T-helper 9 cell (primary cell): Measurements from ENCODE around the gene PAX8.
A peak's percentile ranks its signal among the peaks of the same experiment; 100 is the strongest.
"Not testable (repeated sequence)": the region's sequence is repeated elsewhere in the genome, so short reads cannot be mapped to it uniquely, and the experiment has no call there.

Source experiments
- DNase-seq: peaks from one replicate; pipeline ENCODE4 v3.0.0-alpha.2; 2020
- total RNA-seq, 2 donors: gene quantifications; one replicate each; lab custom pipeline; 2026; lab: John Stamatoyannopoulos, UW

Gene PAX8
- total RNA-seq = 0 to 1.5 reads per million in 2 donors

GRCh38 chr2:113278742-113279139, at the start of gene PAX8:
Gene PAX8 (minus strand): TSS chr2:113278921. CDS start chr2:113278394, 527 bp downstream.
- no peak for DNase-seq

GRCh38 chr2:113328043-113328442, 49.3 kb upstream of the PAX8 start:
- DNase-seq = no peak

- not testable (repeated sequence) for DNase-seq
Measured at GRCh38 chr2:113325161-113325731, 46.5 kb upstream of the PAX8 start.

GRCh38 chr2:113324684-113325160, 46.0 kb upstream of the PAX8 start:
- DNase-seq = peak; percentile 23

- not testable (repeated sequence) for DNase-seq
Measured at GRCh38 chr2:113323129-113323528, 44.4 kb upstream of the PAX8 start.

GRCh38 chr2:113320106-113320505, 41.4 kb upstream of the PAX8 start:
- DNase-seq = not testable (repeated sequence)

- not testable (repeated sequence) for DNase-seq
Measured at GRCh38 chr2:113318941-113319340, 40.2 kb upstream of the PAX8 start.

GRCh38 chr2:113316085-113316484, 37.4 kb upstream of the PAX8 start:
- no peak for DNase-seq

GRCh38 chr2:113314663-113315062, 35.9 kb upstream of the PAX8 start:
- DNase-seq = not testable (repeated sequence)

- DNase-seq = not testable (repeated sequence)
Measured at GRCh38 chr2:113314176-113314575, 35.5 kb upstream of the PAX8 start.

- not testable (repeated sequence) for DNase-seq
Measured at GRCh38 chr2:113311781-113312180, 33.1 kb upstream of the PAX8 start.

GRCh38 chr2:113311191-113311590, 32.5 kb upstream of the PAX8 start:
- not testable (repeated sequence) for DNase-seq

- no peak for DNase-seq
Measured at GRCh38 chr2:113309655-113310387, 31.1 kb upstream of the PAX8 start.

GRCh38 chr2:113308784-113309183, 30.1 kb upstream of the PAX8 start:
- DNase-seq = not testable (repeated sequence)

- DNase-seq = not testable (repeated sequence)
Measured at GRCh38 chr2:113306207-113306606, 27.5 kb upstream of the PAX8 start.

- DNase-seq = not testable (repeated sequence)
Measured at GRCh38 chr2:113305749-113306148, 27.0 kb upstream of the PAX8 start.

- no peak for DNase-seq
Measured at GRCh38 chr2:113305146-113305545, 26.4 kb upstream of the PAX8 start.

GRCh38 chr2:113304702-113305101, 26.0 kb upstream of the PAX8 start:
- no peak for DNase-seq

GRCh38 chr2:113302216-113302980, 23.7 kb upstream of the PAX8 start:
- DNase-seq = not testable (repeated sequence)

GRCh38 chr2:113300281-113300680, 21.6 kb upstream of the PAX8 start:
- DNase-seq = no peak

- DNase-seq = no peak
Measured at GRCh38 chr2:113298176-113298575, 19.5 kb upstream of the PAX8 start.

GRCh38 chr2:113297590-113297989, 18.9 kb upstream of the PAX8 start:
- DNase-seq = not testable (repeated sequence)

GRCh38 chr2:113291191-113291590, 12.5 kb upstream of the PAX8 start:
- DNase-seq = no peak
